CD8-positive, alpha-beta memory T cell (primary cell): Measurements from ENCODE around the gene CTNND2. TPM values are rescaled to one million over a fixed set of nuclear protein-coding genes. Genes with fewer than 3 reads are reported as not detected.
"Not testable (repeated sequence)": the region's sequence is repeated elsewhere in the genome, so short reads cannot be mapped to it uniquely, and the experiment has no call there.

Source experiments
- CTCF ChIA-PET: fragments of 350-600 bp; sonication (Branson Sonifier 250); formaldehyde crosslinking; loops from one replicate; lab custom pipeline; 2021; ENCODE audit warnings: antibody characterized with exemption; lab: Charles Lee
- POLR2A ChIA-PET: fragments of 350-600 bp; sonication (Branson Sonifier 250); formaldehyde crosslinking; loops from one replicate; lab custom pipeline; 2021; ENCODE audit warnings: antibody characterized with exemption; lab: Charles Lee
- DNase-seq, 5 donors: peaks; one replicate each; pipeline versions ENCODE4 v3.0.0 to v3.0.0-alpha.2; 2020 to 2022; ENCODE audit warnings: mixed read lengths in 1 of 5
- H3K27ac ChIP-seq: one replicate; pipeline ENCODE4 v1.7.0; 2013; ENCODE audit warnings: low read depth, mild to moderate bottlenecking, low read length, moderate library complexity
- H3K27me3 ChIP-seq: 2 replicates; pipeline ENCODE4 v1.7.0; 2013; ENCODE audit warnings: low read length, mild to moderate bottlenecking; ENCODE audit not compliant: insufficient read depth, poor library complexity, severe bottlenecking
- H3K36me3 ChIP-seq: 2 replicates; pipeline ENCODE4 v1.7.0; 2013; ENCODE audit warnings: mild to moderate bottlenecking, low read length, moderate library complexity; ENCODE audit not compliant: insufficient read depth
- H3K4me1 ChIP-seq: 2 replicates; pipeline ENCODE4 v1.7.0; 2013; ENCODE audit warnings: mild to moderate bottlenecking, low read length, moderate library complexity; ENCODE audit not compliant: insufficient read depth
- H3K4me3 ChIP-seq: 2 replicates; pipeline ENCODE4 v1.7.0; 2013; ENCODE audit warnings: mild to moderate bottlenecking, low read length
- H3K9me3 ChIP-seq: 2 replicates; pipeline ENCODE4 v1.7.0; 2013; ENCODE audit warnings: mild to moderate bottlenecking, low read length
- H3K27ac Mint-ChIP-seq, 8 donors: one replicate each; pipeline ENCODE4 v1.8.0; 2020 to 2021; ENCODE audit warnings: mixed read lengths in 8 of 8, mild to moderate bottlenecking in 6 of 8, inconsistent platforms in 3 of 8, moderate library complexity in 3 of 8
- H3K27me3 Mint-ChIP-seq, 2 donors: one replicate each; pipeline ENCODE4 v1.8.0; 2020 to 2021; ENCODE audit warnings: mixed read lengths in 2 of 2, mild to moderate bottlenecking in 1 of 2, moderate library complexity in 1 of 2
- H3K36me3 Mint-ChIP-seq, 3 donors: one replicate each; pipeline ENCODE4 v1.8.0; 2020 to 2021; ENCODE audit warnings: mixed read lengths in 3 of 3, inconsistent platforms in 1 of 3, mild to moderate bottlenecking in 1 of 3
- H3K4me1 Mint-ChIP-seq, 3 donors: one replicate each; pipeline ENCODE4 v1.8.0; 2020 to 2021; ENCODE audit warnings: mixed read lengths in 3 of 3, inconsistent platforms in 1 of 3, mild to moderate bottlenecking in 1 of 3
- H3K4me3 Mint-ChIP-seq, 7 donors: one replicate each; pipeline ENCODE4 v1.8.0; 2020 to 2021; ENCODE audit warnings: mixed read lengths in 7 of 7, mild to moderate bottlenecking in 6 of 7, moderate library complexity in 4 of 7, inconsistent platforms in 2 of 7
- H3K9me3 Mint-ChIP-seq, 5 donors: one replicate each; pipeline ENCODE4 v1.8.0; 2020 to 2022; ENCODE audit warnings: mixed read lengths in 5 of 5, mild to moderate bottlenecking in 3 of 5, moderate library complexity in 2 of 5, inconsistent platforms in 1 of 5
- polyA plus RNA-seq: library from polyadenylated mRNA; unstranded; fragments of 300-500 nt; fragmentation: Illumina TruSeq; gene quantifications from one replicate; pipeline ENCODE4 v1.2.3, GENCODE V29; 2021
- total RNA-seq, 2 experiments: library from RNA; stranded (reverse); gene quantifications; one replicate each; pipeline ENCODE4 v1.2.3, GENCODE V29; 2021

The CTNND2 gene
- total and polyA plus RNA-seq, 3 experiments from 2014 or later: not detected

- H3K36me3 Mint-ChIP-seq: no peaks in the 10 kb centered on the region
- H3K4me1 ChIP-seq: no peaks in the 10 kb centered on the region
- ChIA-PET POLR2A (no interaction called here), CTCF (no interaction called here)
- no peak overlapping the region for H3K4me3 Mint-ChIP-seq
- H3K27me3 Mint-ChIP-seq: no peaks in the 10 kb centered on the region
- H3K4me1 Mint-ChIP-seq: no peaks in the 10 kb centered on the region
- no peaks in the 10 kb centered on the region for H3K9me3 ChIP-seq
- H3K36me3 ChIP-seq: no peaks in the 10 kb centered on the region
- peaks cover 0 to 7% (median 4%) of the 10 kb centered on the region in 5 donors for H3K9me3 Mint-ChIP-seq
- H3K27ac ChIP-seq: no peak overlapping the region
- H3K4me3 ChIP-seq: no peak overlapping the region
- DNase-seq: no peak
- H3K27me3 ChIP-seq: no peaks in the 10 kb centered on the region
- H3K27ac Mint-ChIP-seq: no peak overlapping the region
Observed at GRCh38 chr5:11857391-11857790, 46.9 kb downstream of the CTNND2 start.

GRCh38 chr5:11854936-11855335 is 49.3 kb downstream of the CTNND2 start:
- POLR2A ChIA-PET: no interaction called here

GRCh38 chr5:11853796-11854195 is 50.5 kb downstream of the CTNND2 start:
- no peak for DNase-seq
- Mint-ChIP-seq H3K27ac (no peak overlapping the region), H3K4me1 (no peaks in the 10 kb centered on the region), H3K27me3 (no peaks in the 10 kb centered on the region), H3K9me3 (peaks cover 0 to 4% (median 0%) of the 10 kb centered on the region in 5 donors), H3K4me3 (no peak overlapping the region), H3K36me3 (no peaks in the 10 kb centered on the region)
- ChIA-PET CTCF (no interaction called here), POLR2A (no interaction called here)
- Histone ChIP-seq H3K27ac (no peak overlapping the region), H3K36me3 (no peaks in the 10 kb centered on the region), H3K27me3 (no peaks in the 10 kb centered on the region), H3K4me3 (no peak overlapping the region), H3K9me3 (no peaks in the 10 kb centered on the region), H3K4me1 (no peaks in the 10 kb centered on the region)

More at GRCh38 chr5:11854936-11855335, 49.3 kb downstream of the CTNND2 start:
- no peaks in the 10 kb centered on the region for H3K36me3 Mint-ChIP-seq
- H3K4me1 ChIP-seq: no peaks in the 10 kb centered on the region
- CTCF ChIA-PET: no interaction called here
- peaks cover 0 to 4% (median 0%) of the 10 kb centered on the region in 5 donors for H3K9me3 Mint-ChIP-seq
- no peaks in the 10 kb centered on the region for H3K36me3 ChIP-seq
- no peaks in the 10 kb centered on the region for H3K27me3 ChIP-seq
- H3K27me3 Mint-ChIP-seq: no peaks in the 10 kb centered on the region
- no peak overlapping the region for H3K27ac Mint-ChIP-seq
- DNase-seq: no peak
- H3K9me3 ChIP-seq: no peaks in the 10 kb centered on the region
- no peaks in the 10 kb centered on the region for H3K4me1 Mint-ChIP-seq
- no peak overlapping the region for H3K27ac ChIP-seq
- no peak overlapping the region for H3K4me3 Mint-ChIP-seq
- H3K4me3 ChIP-seq: no peak overlapping the region

GRCh38 chr5:11853140-11853539 is 51.1 kb downstream of the CTNND2 start:
- Mint-ChIP-seq H3K4me1 (no peaks in the 10 kb centered on the region), H3K27ac (no peak overlapping the region), H3K4me3 (no peak overlapping the region), H3K36me3 (no peaks in the 10 kb centered on the region), H3K27me3 (no peaks in the 10 kb centered on the region), H3K9me3 (peaks cover 0 to 2% (median 0%) of the 10 kb centered on the region in 5 donors)
- no peak for DNase-seq
- H3K4me1 ChIP-seq: no peaks in the 10 kb centered on the region
- CTCF ChIA-PET: no interaction called here
- POLR2A ChIA-PET: no interaction called here
- no peak overlapping the region for H3K4me3 ChIP-seq
- no peaks in the 10 kb centered on the region for H3K27me3 ChIP-seq
- H3K36me3 ChIP-seq: no peaks in the 10 kb centered on the region
- H3K9me3 ChIP-seq: no peaks in the 10 kb centered on the region
- H3K27ac ChIP-seq: no peak overlapping the region

- Histone ChIP-seq H3K27ac (no peak overlapping the region), H3K4me3 (no peak overlapping the region), H3K9me3 (no peaks in the 10 kb centered on the region), H3K27me3 (no peaks in the 10 kb centered on the region), H3K36me3 (no peaks in the 10 kb centered on the region), H3K4me1 (no peaks in the 10 kb centered on the region)
- ChIA-PET POLR2A (no interaction called here), CTCF (no interaction called here)
- no peak overlapping the region for H3K4me3 Mint-ChIP-seq
- H3K36me3 Mint-ChIP-seq: no peaks in the 10 kb centered on the region
- no peaks in the 10 kb centered on the region for H3K4me1 Mint-ChIP-seq
- H3K9me3 Mint-ChIP-seq: peaks cover 0 to 2% (median 0%) of the 10 kb centered on the region in 5 donors
- no peak for DNase-seq
- H3K27ac Mint-ChIP-seq: no peak overlapping the region
- no peaks in the 10 kb centered on the region for H3K27me3 Mint-ChIP-seq
Observed at GRCh38 chr5:11852717-11853087, 51.5 kb downstream of the CTNND2 start.

GRCh38 chr5:11851965-11852716 is 52.1 kb downstream of the CTNND2 start:
- Mint-ChIP-seq H3K36me3 (no peaks in the 10 kb centered on the region), H3K27me3 (no peaks in the 10 kb centered on the region), H3K4me1 (no peaks in the 10 kb centered on the region), H3K27ac (no peak overlapping the region), H3K9me3 (peaks cover 0 to 2% (median 0%) of the 10 kb centered on the region in 5 donors), H3K4me3 (no peak overlapping the region)
- ChIA-PET CTCF (no interaction called here), POLR2A (no interaction called here)
- H3K36me3 ChIP-seq: no peaks in the 10 kb centered on the region
- no peaks in the 10 kb centered on the region for H3K9me3 ChIP-seq
- no peaks in the 10 kb centered on the region for H3K27me3 ChIP-seq
- no peak for DNase-seq
- no peaks in the 10 kb centered on the region for H3K4me1 ChIP-seq
- H3K4me3 ChIP-seq: no peak overlapping the region
- H3K27ac ChIP-seq: no peak overlapping the region

- H3K36me3 Mint-ChIP-seq: no peaks in the 10 kb centered on the region
- no peaks in the 10 kb centered on the region for H3K27me3 Mint-ChIP-seq
Observed at GRCh38 chr5:11851416-11851815, 52.8 kb downstream of the CTNND2 start.

GRCh38 chr5:11828566-11828965 is 75.7 kb downstream of the CTNND2 start:
- H3K27ac ChIP-seq, H3K9me3 ChIP-seq, H3K4me3 ChIP-seq, H3K27ac Mint-ChIP-seq, CTCF ChIA-PET, H3K4me1 Mint-ChIP-seq, H3K27me3 ChIP-seq, POLR2A ChIA-PET, DNase-seq, H3K27me3 Mint-ChIP-seq, H3K4me1 ChIP-seq, H3K36me3 ChIP-seq, H3K4me3 Mint-ChIP-seq, H3K36me3 Mint-ChIP-seq: not testable (repeated sequence)
- peaks cover 20 to 36% (median 33%) of the 10 kb centered on the region in 5 donors for H3K9me3 Mint-ChIP-seq

More at GRCh38 chr5:11851416-11851815, 52.8 kb downstream of the CTNND2 start:
- ChIA-PET CTCF (no interaction called here), POLR2A (no interaction called here)
- Mint-ChIP-seq H3K4me3 (no peak overlapping the region), H3K4me1 (no peaks in the 10 kb centered on the region), H3K27ac (no peak overlapping the region), H3K9me3 (peaks cover 0 to 3% (median 0%) of the 10 kb centered on the region in 5 donors)
- Histone ChIP-seq H3K4me3 (no peak overlapping the region), H3K27me3 (no peaks in the 10 kb centered on the region), H3K9me3 (no peaks in the 10 kb centered on the region), H3K4me1 (no peaks in the 10 kb centered on the region), H3K27ac (no peak overlapping the region), H3K36me3 (no peaks in the 10 kb centered on the region)
- DNase-seq: no peak
